Measurements from ENCODE around the gene CHD1L. TPM values are rescaled to one million over a fixed set of nuclear protein-coding genes. Genes with fewer than 3 reads are reported as not detected.

Gene CHD1L
- total RNA-seq, 1 experiment from 2014 or later: 64.2 TPM

- H3K4me3 Mint-ChIP-seq: peak overlapping the region in 1 of 2 experiments; percentile 23; a peak in 2 of 5 replicates
- H4K5ac ChIP-seq (ENCODE audit: insufficient read length, low read depth, low read length): no peak overlapping the region
- no peak overlapping the region for H3K9ac ChIP-seq (ENCODE audit: extremely low read depth, insufficient read length, low read length)
Measured at GRCh38 chr1:147246910-147247655, 4.6 kb downstream of the CHD1L start.

More at GRCh38 chr1:147246910-147247655, 4.6 kb downstream of the CHD1L start:
- peaks cover 0 to 9% (median 1%) of the 10 kb centered on the region in 3 experiments; a peak in 2 of 7 replicates for H3K36me3 Mint-ChIP-seq (ENCODE audit: insufficient read depth in 1 of 3, low read depth in 3 of 3)
- H4K8ac ChIP-seq (replicated peaks; ENCODE audit: insufficient read length, low read depth, low read length): no peak overlapping the region
- no peak overlapping the region for H3K14ac ChIP-seq (ENCODE audit: insufficient read depth, low read length)
- no peak overlapping the region for H3K27ac ChIP-seq (ENCODE audit: insufficient read length, low read depth, low read length)
- no peaks in the 10 kb centered on the region for H3K27me3 ChIP-seq (ENCODE audit: insufficient read depth, low read length)
- no peaks in the 10 kb centered on the region for H3K9me3 ChIP-seq (ENCODE audit: control insufficient read depth, low read depth, low read length)
- H2AK5ac ChIP-seq (ENCODE audit: insufficient read length, low read length): no peak overlapping the region
- H2BK15ac ChIP-seq (ENCODE audit: low read depth, low read length): no peak overlapping the region
- H3K79me2 ChIP-seq (ENCODE audit: insufficient read depth, low read length): peaks cover 26% of the 10 kb centered on the region; the same call in 1 of the 2 replicates
- no peak overlapping the region for H3K18ac ChIP-seq (ENCODE audit: insufficient read length, low read depth, low read length)
- no peaks in the 10 kb centered on the region for H3K9me3 Mint-ChIP-seq
- peaks cover 42% of the 10 kb centered on the region in 2 experiments for H3K4me1 Mint-ChIP-seq
- H3K4ac ChIP-seq (ENCODE audit: low read depth, low read length): no peak overlapping the region
- no CpG with 5 or more reads among the region's 2 CpGs for WGBS (ENCODE audit: extremely low coverage, insufficient read length, low lambda C conversion rate)
- H3K27me3 Mint-ChIP-seq (ENCODE audit: low read depth): no peaks in the 10 kb centered on the region
- H2BK5ac ChIP-seq (ENCODE audit: insufficient read length, low read length): no peak overlapping the region
- no peak overlapping the region for H3K23ac ChIP-seq (ENCODE audit: insufficient read length, low read depth, low read length)
- DNase-seq: no peak
- H3K27ac Mint-ChIP-seq: peak overlapping the region; percentile 31 to 49 (median 38); a peak in 5 of 7 replicates
- peaks cover 4% of the 10 kb centered on the region for H3K23me2 ChIP-seq (ENCODE audit: insufficient read length, low read depth, low read length, poor library complexity, severe bottlenecking)
- peaks cover 3% of the 10 kb centered on the region for H4K20me1 ChIP-seq (ENCODE audit: control insufficient read depth, insufficient read depth, insufficient read length)
- H3K4me1 ChIP-seq (ENCODE audit: insufficient read depth, low read length): peaks cover 11% of the 10 kb centered on the region
- H2BK120ac ChIP-seq (ENCODE audit: low read depth, low read length, poor library complexity, severe bottlenecking): no peak overlapping the region
- H4K91ac ChIP-seq (ENCODE audit: insufficient read length, low read depth, low read length): no peak overlapping the region
- H2AFZ ChIP-seq (ENCODE audit: low read length): no peak overlapping the region
- no peak overlapping the region for H2BK12ac ChIP-seq (ENCODE audit: insufficient read length, low read depth, low read length)
- TF ChIP-seq, protein P1, sequence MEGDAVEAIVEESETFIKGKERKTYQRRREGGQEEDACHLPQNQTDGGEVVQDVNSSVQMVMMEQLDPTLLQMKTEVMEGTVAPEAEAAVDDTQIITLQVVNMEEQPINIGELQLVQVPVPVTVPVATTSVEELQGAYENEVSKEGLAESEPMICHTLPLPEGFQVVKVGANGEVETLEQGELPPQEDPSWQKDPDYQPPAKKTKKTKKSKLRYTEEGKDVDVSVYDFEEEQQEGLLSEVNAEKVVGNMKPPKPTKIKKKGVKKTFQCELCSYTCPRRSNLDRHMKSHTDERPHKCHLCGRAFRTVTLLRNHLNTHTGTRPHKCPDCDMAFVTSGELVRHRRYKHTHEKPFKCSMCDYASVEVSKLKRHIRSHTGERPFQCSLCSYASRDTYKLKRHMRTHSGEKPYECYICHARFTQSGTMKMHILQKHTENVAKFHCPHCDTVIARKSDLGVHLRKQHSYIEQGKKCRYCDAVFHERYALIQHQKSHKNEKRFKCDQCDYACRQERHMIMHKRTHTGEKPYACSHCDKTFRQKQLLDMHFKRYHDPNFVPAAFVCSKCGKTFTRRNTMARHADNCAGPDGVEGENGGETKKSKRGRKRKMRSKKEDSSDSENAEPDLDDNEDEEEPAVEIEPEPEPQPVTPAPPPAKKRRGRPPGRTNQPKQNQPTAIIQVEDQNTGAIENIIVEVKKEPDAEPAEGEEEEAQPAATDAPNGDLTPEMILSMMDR (conservative IDR thresholded peaks at IDR 0.05): no peak
- H3T11ph ChIP-seq (ENCODE audit: low read length): no peak overlapping the region
- H3K4me2 ChIP-seq (ENCODE audit: insufficient read depth, insufficient read length, low read length): no peak overlapping the region
- H3K79me1 ChIP-seq (ENCODE audit: insufficient read depth, low read depth, low read length, poor library complexity, severe bottlenecking): peaks cover 4% of the 10 kb centered on the region
- no peak overlapping the region for H2BK20ac ChIP-seq (ENCODE audit: low read depth, low read length, poor library complexity, severe bottlenecking)
- no peak overlapping the region for H3K56ac ChIP-seq (ENCODE audit: insufficient read length, low read depth, low read length)
